ENCODE data around the gene OR10C1. TPM values are rescaled to one million over a fixed set of nuclear protein-coding genes. Genes with fewer than 3 reads are reported as not detected.

Gene OR10C1
- polyA plus RNA-seq, 3 donors: not detected

GRCh38 chr6:29462022-29462421 lies 22.9 kb downstream of the OR10C1 start:
- H3K27ac ChIP-seq (ENCODE audit: low read depth in 1 of 2, low read length in 2 of 2): no peak overlapping the region
- H3K4me3 ChIP-seq (replicated peaks in 1 of 3; ENCODE audit: low read depth in 2 of 3, low read length in 3 of 3): no peak overlapping the region
- intact Hi-C loops (cut with micrococcal nuclease): no loop called here
- H3K27me3 ChIP-seq (ENCODE audit: control insufficient read depth in 2 of 2, insufficient read depth in 2 of 2, low read length in 2 of 2): no peaks in the 10 kb centered on the region
- H2AFZ ChIP-seq (ENCODE audit: insufficient read depth, low read depth, low read length, poor library complexity, severe bottlenecking): no peak overlapping the region
- no peaks in the 10 kb centered on the region for H3K36me3 Mint-ChIP-seq
- H3K9me3 ChIP-seq (replicated peaks in 1 of 2; ENCODE audit: control insufficient read depth in 1 of 2, insufficient read depth in 1 of 2, low read length in 2 of 2): no peaks in the 10 kb centered on the region
- H3K9me3 Mint-ChIP-seq: peaks cover 0 to 2% (median 0%) of the 10 kb centered on the region in 7 donors
- TF ChIP-seq CTCF (IDR thresholded peaks at IDR 0.05): no peak
- H3K4me1 ChIP-seq (ENCODE audit: control insufficient read depth in 1 of 2, insufficient read depth in 2 of 2, low read length in 2 of 2): no peaks in the 10 kb centered on the region
- H3K27me3 Mint-ChIP-seq (ENCODE audit: low read depth in 3 of 3): peaks cover 0 to 4% (median 2%) of the 10 kb centered on the region in 3 donors
- no peak overlapping the region for H3K9ac ChIP-seq (ENCODE audit: insufficient read depth, low read length, poor library complexity, severe bottlenecking)
- no peak overlapping the region for H3K4me2 ChIP-seq (replicated peaks; ENCODE audit: extremely low read depth, low read length, poor library complexity, severe bottlenecking)
- H4K20me1 ChIP-seq (ENCODE audit: insufficient read depth, low read length): no peaks in the 10 kb centered on the region
- no peak for DNase-seq
- WGBS (ENCODE audit: insufficient coverage): 94% methylated on average over 3 of the region's 6 CpGs
- H3K4me1 Mint-ChIP-seq: no peaks in the 10 kb centered on the region
- no peak overlapping the region for H3K27ac Mint-ChIP-seq
- no peaks in the 10 kb centered on the region for H3K79me2 ChIP-seq (ENCODE audit: insufficient read depth, low read length)
- no peaks in the 10 kb centered on the region for H3K36me3 ChIP-seq (replicated peaks in 1 of 2; ENCODE audit: control insufficient read depth in 1 of 2, insufficient read depth in 2 of 2, low read length in 2 of 2)
- H3K4me3 Mint-ChIP-seq: no peak overlapping the region

GRCh38 chr6:29465279-29465678 lies 26.2 kb downstream of the OR10C1 start:
- TF ChIP-seq CTCF (IDR thresholded peaks at IDR 0.05): no peak
- no peak overlapping the region for H3K4me2 ChIP-seq (replicated peaks; ENCODE audit: extremely low read depth, low read length, poor library complexity, severe bottlenecking)
- H2AFZ ChIP-seq (ENCODE audit: insufficient read depth, low read depth, low read length, poor library complexity, severe bottlenecking): no peak overlapping the region
- H3K4me3 Mint-ChIP-seq: no peak overlapping the region
- no peak overlapping the region for H3K27ac ChIP-seq (ENCODE audit: low read depth in 1 of 2, low read length in 2 of 2)
- WGBS (ENCODE audit: insufficient coverage): no CpG with 5 or more reads among the region's 2 CpGs
- H3K9me3 ChIP-seq (replicated peaks in 1 of 2; ENCODE audit: control insufficient read depth in 1 of 2, insufficient read depth in 1 of 2, low read length in 2 of 2): no peaks in the 10 kb centered on the region
- no peak overlapping the region for H3K9ac ChIP-seq (ENCODE audit: insufficient read depth, low read length, poor library complexity, severe bottlenecking)
- no peak for DNase-seq
- H3K9me3 Mint-ChIP-seq: peaks cover 0 to 2% (median 0%) of the 10 kb centered on the region in 7 donors
- no peaks in the 10 kb centered on the region for H3K36me3 ChIP-seq (replicated peaks in 1 of 2; ENCODE audit: control insufficient read depth in 1 of 2, insufficient read depth in 2 of 2, low read length in 2 of 2)
- H4K20me1 ChIP-seq (ENCODE audit: insufficient read depth, low read length): no peaks in the 10 kb centered on the region
- H3K27me3 ChIP-seq (ENCODE audit: control insufficient read depth in 2 of 2, insufficient read depth in 2 of 2, low read length in 2 of 2): no peaks in the 10 kb centered on the region
- H3K79me2 ChIP-seq (ENCODE audit: insufficient read depth, low read length): no peaks in the 10 kb centered on the region
- H3K4me1 ChIP-seq (ENCODE audit: control insufficient read depth in 1 of 2, insufficient read depth in 2 of 2, low read length in 2 of 2): no peaks in the 10 kb centered on the region
- no peaks in the 10 kb centered on the region for H3K4me1 Mint-ChIP-seq
- peaks cover 0 to 2% (median 0%) of the 10 kb centered on the region in 3 donors for H3K27me3 Mint-ChIP-seq (ENCODE audit: low read depth in 3 of 3)
- intact Hi-C loops (cut with micrococcal nuclease): no loop called here
- no peaks in the 10 kb centered on the region for H3K36me3 Mint-ChIP-seq
- H3K4me3 ChIP-seq (replicated peaks in 1 of 3; ENCODE audit: low read depth in 2 of 3, low read length in 3 of 3): no peak overlapping the region
- no peak overlapping the region for H3K27ac Mint-ChIP-seq

Measured in CD14-positive monocyte (primary cell).